Body of pancreas (tissue), 4 donors: Measurements from ENCODE around the gene FOXF1.

Experiments
- POLR2A ChIP-seq, 3 donors: fragments of 450-650 bp; IDR thresholded peaks; one replicate each; pipeline ENCODE4 v1.6.1; 2016; ENCODE audit warnings: antibody characterized with exemption in 3 of 3, mild to moderate bottlenecking in 2 of 3
- TF ChIP-seq, protein P1 (sequence below), 7 experiments: fragments of 450-650 bp in 4 of 7; fragments of 200-600 bp in 3 of 7; sonication (generic) in 3 of 7; IDR thresholded peaks; one replicate each; pipeline ENCODE4 v1.5.1; 2016 to 2019; ENCODE audit warnings: antibody characterized with exemption in 7 of 7

DNA sequence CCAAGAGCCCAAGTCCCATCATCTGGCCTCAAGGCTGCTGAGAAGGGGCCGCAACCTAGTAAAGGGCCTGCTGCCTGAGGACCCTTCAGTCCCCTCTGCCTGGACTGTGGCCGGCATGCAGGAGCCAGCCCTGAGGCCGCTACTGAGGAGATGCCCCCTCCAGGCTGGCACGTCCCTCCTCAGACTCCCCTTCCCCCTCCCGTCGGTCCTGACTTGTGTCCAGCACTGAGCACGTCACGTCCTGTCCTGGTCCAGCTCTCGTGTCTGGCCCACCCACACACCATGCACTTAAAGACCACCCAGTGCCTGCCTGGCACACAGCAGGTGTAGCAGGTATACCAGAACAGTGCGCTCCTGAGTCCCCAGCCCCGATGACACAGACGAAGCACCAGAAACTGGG is 35.2 kb downstream of the FOXF1 start:
- no peak for TF ChIP-seq POLR2A (IDR thresholded peaks at IDR 0.05)
- TF ChIP-seq, protein P1, sequence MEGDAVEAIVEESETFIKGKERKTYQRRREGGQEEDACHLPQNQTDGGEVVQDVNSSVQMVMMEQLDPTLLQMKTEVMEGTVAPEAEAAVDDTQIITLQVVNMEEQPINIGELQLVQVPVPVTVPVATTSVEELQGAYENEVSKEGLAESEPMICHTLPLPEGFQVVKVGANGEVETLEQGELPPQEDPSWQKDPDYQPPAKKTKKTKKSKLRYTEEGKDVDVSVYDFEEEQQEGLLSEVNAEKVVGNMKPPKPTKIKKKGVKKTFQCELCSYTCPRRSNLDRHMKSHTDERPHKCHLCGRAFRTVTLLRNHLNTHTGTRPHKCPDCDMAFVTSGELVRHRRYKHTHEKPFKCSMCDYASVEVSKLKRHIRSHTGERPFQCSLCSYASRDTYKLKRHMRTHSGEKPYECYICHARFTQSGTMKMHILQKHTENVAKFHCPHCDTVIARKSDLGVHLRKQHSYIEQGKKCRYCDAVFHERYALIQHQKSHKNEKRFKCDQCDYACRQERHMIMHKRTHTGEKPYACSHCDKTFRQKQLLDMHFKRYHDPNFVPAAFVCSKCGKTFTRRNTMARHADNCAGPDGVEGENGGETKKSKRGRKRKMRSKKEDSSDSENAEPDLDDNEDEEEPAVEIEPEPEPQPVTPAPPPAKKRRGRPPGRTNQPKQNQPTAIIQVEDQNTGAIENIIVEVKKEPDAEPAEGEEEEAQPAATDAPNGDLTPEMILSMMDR (IDR thresholded peaks at IDR 0.05), result no peak
